ENCODE measurements around the gene ABHD10.

DNA sequence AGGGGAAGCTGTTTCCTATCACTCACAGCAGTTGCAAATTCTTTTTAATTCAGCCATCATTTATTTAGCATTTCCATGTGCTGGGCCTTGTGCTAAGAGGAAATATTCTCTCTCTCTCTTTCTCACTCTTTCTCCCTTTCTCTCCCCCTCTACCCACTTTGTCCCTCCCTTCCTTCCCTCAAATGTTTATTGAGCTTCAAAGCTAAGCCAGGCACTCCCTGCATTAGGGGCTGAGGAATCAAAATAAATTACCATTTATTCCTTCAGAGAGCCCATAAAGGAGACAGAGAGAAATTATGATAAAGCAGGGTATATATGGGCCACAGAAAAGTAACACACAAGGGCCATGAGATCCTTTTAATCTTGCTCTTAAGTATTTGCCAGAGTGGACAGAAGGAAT lies 62.5 kb downstream of the ABHD10 start:
- TF ChIP-seq, protein P1, sequence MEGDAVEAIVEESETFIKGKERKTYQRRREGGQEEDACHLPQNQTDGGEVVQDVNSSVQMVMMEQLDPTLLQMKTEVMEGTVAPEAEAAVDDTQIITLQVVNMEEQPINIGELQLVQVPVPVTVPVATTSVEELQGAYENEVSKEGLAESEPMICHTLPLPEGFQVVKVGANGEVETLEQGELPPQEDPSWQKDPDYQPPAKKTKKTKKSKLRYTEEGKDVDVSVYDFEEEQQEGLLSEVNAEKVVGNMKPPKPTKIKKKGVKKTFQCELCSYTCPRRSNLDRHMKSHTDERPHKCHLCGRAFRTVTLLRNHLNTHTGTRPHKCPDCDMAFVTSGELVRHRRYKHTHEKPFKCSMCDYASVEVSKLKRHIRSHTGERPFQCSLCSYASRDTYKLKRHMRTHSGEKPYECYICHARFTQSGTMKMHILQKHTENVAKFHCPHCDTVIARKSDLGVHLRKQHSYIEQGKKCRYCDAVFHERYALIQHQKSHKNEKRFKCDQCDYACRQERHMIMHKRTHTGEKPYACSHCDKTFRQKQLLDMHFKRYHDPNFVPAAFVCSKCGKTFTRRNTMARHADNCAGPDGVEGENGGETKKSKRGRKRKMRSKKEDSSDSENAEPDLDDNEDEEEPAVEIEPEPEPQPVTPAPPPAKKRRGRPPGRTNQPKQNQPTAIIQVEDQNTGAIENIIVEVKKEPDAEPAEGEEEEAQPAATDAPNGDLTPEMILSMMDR (IDR thresholded peaks at IDR 0.05): no peak
- TF ChIP-seq POLR2AphosphoS5 (IDR thresholded peaks at IDR 0.05): no peak
- TF ChIP-seq POLR2A (IDR thresholded peaks at IDR 0.05): no peak
